Fibroblast of the aortic adventitia (primary cell): ENCODE results near the gene BACE1-AS. TPM values are rescaled to one million over a fixed set of nuclear protein-coding genes. Genes with fewer than 3 reads are reported as not detected.
"Not testable (repeated sequence)": the region's sequence is repeated elsewhere in the genome, so short reads cannot be mapped to it uniquely, and the experiment has no call there.

Experiments
- DNase-seq: peaks from one replicate; pipeline ENCODE4 v3.0.0-alpha.2; 2010; ENCODE audit warnings: low read depth
- H3K4me3 ChIP-seq: 2 replicates; pipeline ENCODE4 v1.5.1; 2011; ENCODE audit warnings: low read depth, mild to moderate bottlenecking, control low read depth, low read length, moderate library complexity
- CTCF ChIP-seq: IDR thresholded peaks from 2 replicates; pipeline ENCODE4 v1.5.1; 2011; ENCODE audit warnings: mild to moderate bottlenecking, low read length, control low read depth, inconsistent platforms; ENCODE audit not compliant: insufficient read depth
- total RNA-seq: library from RNA; depleted of rRNA; stranded (reverse); fragments of >200 nt; gene quantifications from 2 replicates; pipeline ENCODE4 v1.2.3, GENCODE V29; 2012; ENCODE audit warnings: low replicate concordance

Gene BACE1-AS
- total RNA-seq, 1 donor = 8.5 TPM

GRCh38 chr11:117259417-117259816 lies 31.7 kb upstream of the BACE1-AS start:
- TF ChIP-seq CTCF = no peak
- H3K4me3 ChIP-seq = no peak overlapping the region
- DNase-seq = peak; percentile 77

GRCh38 chr11:117264624-117265323 lies 26.4 kb upstream of the BACE1-AS start:
- DNase-seq, H3K4me3 ChIP-seq: not testable (repeated sequence)

- TF ChIP-seq CTCF = no peak
- H3K4me3 ChIP-seq = no peak overlapping the region
These were observed 25.4 kb upstream of the BACE1-AS start for GRCh38 chr11:117265745-117266144.

GRCh38 chr11:117269856-117270255 lies 21.3 kb upstream of the BACE1-AS start:
- no peak for DNase-seq
- no peak overlapping the region for H3K4me3 ChIP-seq

More at GRCh38 chr11:117265745-117266144, 25.4 kb upstream of the BACE1-AS start:
- DNase-seq = no peak

GRCh38 chr11:117271208-117271607 lies 19.9 kb upstream of the BACE1-AS start:
- DNase-seq = no peak
- H3K4me3 ChIP-seq = no peak overlapping the region
- no peak for TF ChIP-seq CTCF

More at GRCh38 chr11:117269856-117270255, 21.3 kb upstream of the BACE1-AS start:
- no peak for TF ChIP-seq CTCF

GRCh38 chr11:117272175-117272574 lies 19.0 kb upstream of the BACE1-AS start:
- DNase-seq, H3K4me3 ChIP-seq: not testable (repeated sequence)

GRCh38 chr11:117273550-117274289 lies 17.4 kb upstream of the BACE1-AS start:
- no peak for TF ChIP-seq CTCF
- DNase-seq = peak; percentile 74
- no peak overlapping the region for H3K4me3 ChIP-seq

- DNase-seq = no peak
- no peak for TF ChIP-seq CTCF
- H3K4me3 ChIP-seq = no peak overlapping the region
These were observed 12.8 kb upstream of the BACE1-AS start for GRCh38 chr11:117278347-117278746.
